GM12801 (cell line): ENCODE measurements around the gene GARIN5A.

ENCODE experiments used
- TF ChIP-seq, protein P1 (sequence below): IDR thresholded peaks from one replicate; pipeline ENCODE4 v1.5.1; 2011; ENCODE audit warnings: control low read depth; ENCODE audit not compliant: insufficient read length; ENCODE audit errors: extremely low read depth

GARIN5A gene

DNA sequence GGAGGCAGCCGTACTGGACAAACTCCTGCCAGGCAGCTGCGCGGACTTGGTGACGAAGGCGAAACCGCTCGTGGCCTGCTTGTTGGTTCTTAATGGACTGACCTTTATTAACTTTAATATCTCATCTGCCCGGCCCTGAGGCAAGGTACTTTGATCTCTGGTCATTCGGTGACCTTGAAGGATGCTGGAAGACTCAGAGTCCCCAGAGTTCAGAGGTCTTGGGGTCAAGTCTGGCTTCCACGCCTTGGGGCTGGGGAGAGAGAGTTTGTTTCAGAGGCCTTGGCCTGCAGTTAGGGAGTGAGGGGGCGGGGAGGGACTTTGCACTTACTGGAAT is 10.0 kb downstream of the GARIN5A start:
- TF ChIP-seq, protein P1, sequence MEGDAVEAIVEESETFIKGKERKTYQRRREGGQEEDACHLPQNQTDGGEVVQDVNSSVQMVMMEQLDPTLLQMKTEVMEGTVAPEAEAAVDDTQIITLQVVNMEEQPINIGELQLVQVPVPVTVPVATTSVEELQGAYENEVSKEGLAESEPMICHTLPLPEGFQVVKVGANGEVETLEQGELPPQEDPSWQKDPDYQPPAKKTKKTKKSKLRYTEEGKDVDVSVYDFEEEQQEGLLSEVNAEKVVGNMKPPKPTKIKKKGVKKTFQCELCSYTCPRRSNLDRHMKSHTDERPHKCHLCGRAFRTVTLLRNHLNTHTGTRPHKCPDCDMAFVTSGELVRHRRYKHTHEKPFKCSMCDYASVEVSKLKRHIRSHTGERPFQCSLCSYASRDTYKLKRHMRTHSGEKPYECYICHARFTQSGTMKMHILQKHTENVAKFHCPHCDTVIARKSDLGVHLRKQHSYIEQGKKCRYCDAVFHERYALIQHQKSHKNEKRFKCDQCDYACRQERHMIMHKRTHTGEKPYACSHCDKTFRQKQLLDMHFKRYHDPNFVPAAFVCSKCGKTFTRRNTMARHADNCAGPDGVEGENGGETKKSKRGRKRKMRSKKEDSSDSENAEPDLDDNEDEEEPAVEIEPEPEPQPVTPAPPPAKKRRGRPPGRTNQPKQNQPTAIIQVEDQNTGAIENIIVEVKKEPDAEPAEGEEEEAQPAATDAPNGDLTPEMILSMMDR, result no peak

DNA sequence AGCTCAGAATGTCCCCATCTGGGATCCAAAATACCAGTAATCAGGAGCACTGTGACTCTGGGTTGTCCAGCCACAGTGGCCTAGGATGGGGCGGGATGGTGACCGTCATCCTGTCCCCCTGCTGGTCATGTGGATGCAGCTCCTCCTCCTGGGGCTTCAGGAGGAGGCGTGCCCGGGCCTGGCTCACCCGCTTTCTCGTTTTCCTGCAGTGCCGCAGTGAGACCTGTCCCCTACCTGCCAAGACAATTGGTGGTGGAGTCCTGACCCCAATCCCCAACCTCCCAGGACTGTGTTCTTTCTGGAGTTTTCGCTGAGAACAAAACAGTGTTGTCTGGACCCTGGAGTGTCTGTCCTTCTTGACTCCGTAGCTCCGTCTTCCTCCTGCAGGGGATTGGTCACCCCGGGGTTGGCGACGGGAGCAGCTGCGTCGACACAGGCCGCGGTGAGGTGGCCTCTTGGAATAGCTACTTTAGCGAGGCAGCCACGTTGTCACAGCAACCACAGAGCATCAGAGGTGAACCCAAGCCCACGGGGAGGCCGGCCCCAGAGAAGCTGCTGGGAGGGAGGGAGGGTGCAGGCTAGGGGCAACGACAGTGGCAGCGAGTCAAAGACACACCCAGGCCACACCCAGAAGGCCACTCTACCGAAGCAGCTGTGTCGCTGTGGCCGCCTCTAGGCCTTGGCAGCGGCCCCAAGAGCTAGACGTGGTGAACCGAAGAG is 10.5 kb downstream of the GARIN5A start:
- TF ChIP-seq, protein P1, result no peak

DNA sequence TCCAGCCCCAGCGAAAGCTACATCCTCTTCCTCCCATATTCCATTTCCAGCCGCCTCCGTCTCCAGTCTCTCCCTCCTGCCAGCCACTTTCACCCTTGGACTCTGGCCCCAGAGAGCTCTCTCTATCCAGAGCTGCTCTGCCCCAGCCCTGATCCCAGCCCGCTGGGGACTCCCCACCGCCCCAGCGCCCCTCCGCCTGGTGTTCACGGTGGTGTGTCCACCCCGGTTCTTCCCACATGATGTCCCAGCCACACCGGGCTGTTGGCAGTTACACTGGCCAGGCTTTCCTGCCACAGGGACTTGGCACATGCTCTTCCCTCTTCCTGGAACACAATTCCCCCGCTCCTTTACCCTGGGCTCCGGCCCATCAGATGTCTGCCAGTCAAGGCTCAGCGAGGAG is 11.6 kb downstream of the GARIN5A start:
- TF ChIP-seq, protein P1, result no peak

DNA sequence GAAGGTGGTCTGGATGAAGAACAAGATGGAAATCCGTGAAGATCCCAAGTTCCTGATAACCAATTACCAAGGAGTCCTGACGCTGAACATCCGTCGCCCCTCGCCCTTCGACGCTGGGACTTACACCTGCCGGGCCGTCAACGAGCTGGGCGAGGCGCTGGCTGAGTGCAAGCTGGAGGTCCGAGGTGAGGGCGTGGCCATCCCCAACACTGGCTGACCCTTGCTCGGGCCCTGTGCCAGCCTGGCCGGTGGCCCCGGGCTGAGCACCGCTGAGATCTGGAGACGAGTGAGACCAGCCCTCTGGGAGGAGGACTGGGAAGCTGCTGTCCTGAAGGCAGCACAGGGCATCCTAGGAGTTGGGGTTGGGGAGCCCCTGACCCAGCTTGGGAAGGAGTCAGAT is 12.3 kb downstream of the GARIN5A start:
- TF ChIP-seq, protein P1, result no peak

DNA sequence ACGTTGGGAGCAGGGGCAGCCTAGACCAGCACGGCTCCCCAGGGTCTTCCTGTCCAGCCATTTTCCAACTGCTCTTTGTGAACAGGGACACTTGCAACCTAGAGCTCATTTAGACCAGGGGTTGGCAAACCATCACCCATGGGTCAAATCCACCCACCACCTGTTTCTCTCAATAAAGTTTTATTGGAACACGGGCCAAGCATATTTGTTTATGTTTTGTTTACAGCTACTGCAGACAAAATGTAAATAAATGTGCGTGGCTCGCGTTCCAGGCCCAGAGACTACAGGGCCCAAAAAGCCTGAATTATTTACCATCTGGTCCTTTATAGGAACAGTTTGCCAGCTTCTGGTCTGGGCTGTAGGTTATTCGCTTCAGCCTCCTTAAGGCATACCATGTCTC is 13.7 kb downstream of the GARIN5A start:
- TF ChIP-seq, protein P1, result no peak

DNA sequence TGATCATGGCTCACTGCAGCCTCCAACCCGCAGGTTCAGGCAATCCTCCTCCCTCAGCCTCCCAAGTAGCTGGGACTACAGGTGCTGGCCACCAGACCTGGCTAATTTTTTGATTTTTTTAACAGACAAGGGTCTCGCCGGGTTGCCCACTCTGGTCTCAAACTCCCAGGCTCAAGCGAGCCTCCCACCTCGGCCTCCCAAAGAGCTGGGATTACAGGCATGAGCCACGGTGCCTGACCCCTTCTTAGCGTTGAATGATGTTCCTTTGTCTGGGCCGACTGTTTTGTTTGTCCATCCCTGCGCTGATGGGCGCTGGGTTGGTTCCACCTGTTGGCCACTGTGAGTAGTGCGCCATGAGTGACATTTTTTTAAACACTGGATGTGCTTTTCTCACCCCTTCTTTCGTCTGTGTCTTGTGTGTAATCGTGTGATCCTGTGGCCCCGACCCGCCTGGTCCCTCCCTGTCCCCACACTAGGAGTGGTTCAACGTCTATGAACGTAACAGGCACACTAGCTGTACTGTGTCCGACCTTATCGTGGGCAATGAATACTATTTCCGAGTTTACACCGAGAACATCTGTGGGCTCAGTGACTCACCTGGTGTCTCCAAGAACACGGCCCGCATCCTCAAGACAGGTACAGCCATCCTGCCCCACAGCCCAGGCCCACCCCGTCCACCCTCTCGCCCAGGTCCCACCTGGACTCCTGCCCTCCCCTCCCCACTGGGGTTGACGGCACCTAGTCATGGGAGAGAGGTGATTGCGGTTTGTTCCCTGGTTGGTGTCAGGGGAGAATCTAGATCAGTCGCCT is 15.4 kb downstream of the GARIN5A start:
- TF ChIP-seq, protein P1, result peak; percentile 41

DNA sequence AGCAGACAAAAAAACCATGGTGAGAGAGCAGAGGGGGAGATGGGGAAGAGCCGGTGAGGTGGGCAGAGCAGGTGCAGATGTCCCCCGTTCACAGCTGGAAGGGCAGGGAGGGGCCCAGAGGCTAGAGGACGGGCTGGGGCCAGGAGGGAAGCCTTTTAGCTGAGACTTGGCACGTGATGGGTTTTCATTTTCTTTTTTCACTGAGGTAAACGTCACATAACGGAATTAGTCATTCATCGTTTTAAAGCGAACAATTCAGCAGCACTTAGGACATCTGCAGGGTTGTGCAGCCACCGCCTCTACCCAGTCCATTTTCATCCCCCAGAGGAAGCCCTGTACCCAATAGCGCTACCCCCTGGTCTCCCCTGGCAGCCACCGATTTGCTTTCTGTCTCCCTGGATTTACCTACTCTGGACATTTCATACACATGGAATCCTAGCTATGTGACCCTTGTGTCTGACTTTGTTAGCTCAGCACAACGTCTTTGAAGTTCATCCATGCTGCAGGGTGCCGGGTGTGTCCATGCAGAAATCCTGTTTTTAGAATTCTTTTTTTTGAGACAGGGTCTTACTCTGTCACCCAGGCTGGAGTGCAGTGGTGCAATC is 16.4 kb downstream of the GARIN5A start:
- TF ChIP-seq, protein P1, result no peak
